H9 (cell line): ENCODE data around the gene ANAPC16. TPM values are rescaled to one million over a fixed set of nuclear protein-coding genes. Genes with fewer than 3 reads are reported as not detected.

Source experiments
- DNase-seq: peaks from one replicate; pipeline ENCODE4 v3.0.0-alpha.2; 2017
- H2AFZ ChIP-seq: one replicate; pipeline ENCODE4 v1.6.1; 2013; ENCODE audit warnings: mild to moderate bottlenecking, low read length, control low read depth, moderate library complexity
- H2AK5ac ChIP-seq: 2 replicates; pipeline ENCODE4 v1.6.1; 2013; ENCODE audit warnings: low read length, control low read depth, mixed read lengths; ENCODE audit not compliant: insufficient read length
- H2BK120ac ChIP-seq: one replicate; pipeline ENCODE4 v1.6.1; 2013; ENCODE audit warnings: low read depth, mild to moderate bottlenecking, low read length, control low read depth, inconsistent platforms; ENCODE audit not compliant: poor library complexity, severe bottlenecking
- H2BK12ac ChIP-seq: 2 replicates; pipeline ENCODE4 v1.6.1; 2013; ENCODE audit warnings: low read length, control low read depth, mixed read lengths, low read depth; ENCODE audit not compliant: insufficient read length
- H2BK15ac ChIP-seq: 2 replicates; pipeline ENCODE4 v1.6.1; 2013; ENCODE audit warnings: low read depth, low read length, control low read depth
- H2BK20ac ChIP-seq: one replicate; pipeline ENCODE4 v1.6.1; 2013; ENCODE audit warnings: low read depth, mild to moderate bottlenecking, low read length, control low read depth, inconsistent platforms; ENCODE audit not compliant: poor library complexity, severe bottlenecking
- H2BK5ac ChIP-seq: 2 replicates; pipeline ENCODE4 v1.6.1; 2013; ENCODE audit warnings: low read length, control low read depth, mixed read lengths; ENCODE audit not compliant: insufficient read length
- H3K14ac ChIP-seq: 2 replicates; pipeline ENCODE4 v1.6.1; 2013; ENCODE audit warnings: low read length, control low read depth; ENCODE audit not compliant: insufficient read depth
- H3K18ac ChIP-seq: 2 replicates; pipeline ENCODE4 v1.6.1; 2013; ENCODE audit warnings: low read depth, mild to moderate bottlenecking, mixed read lengths, low read length, control low read depth; ENCODE audit not compliant: insufficient read length
- H3K23ac ChIP-seq: 2 replicates; pipeline ENCODE4 v1.6.1; 2013; ENCODE audit warnings: low read length, control low read depth, mixed read lengths, low read depth; ENCODE audit not compliant: insufficient read length
- H3K23me2 ChIP-seq: 2 replicates; pipeline ENCODE4 v1.6.1; 2013; ENCODE audit warnings: low read depth, mild to moderate bottlenecking, mixed read lengths, low read length, control low read depth; ENCODE audit not compliant: insufficient read length, poor library complexity, severe bottlenecking
- H3K27ac ChIP-seq: 2 replicates; pipeline ENCODE4 v1.5.1; 2013; ENCODE audit warnings: low read length, control low read depth, mixed read lengths, low read depth; ENCODE audit not compliant: insufficient read length
- H3K27me3 ChIP-seq: 2 replicates; pipeline ENCODE4 v1.6.1; 2013; ENCODE audit warnings: low read length, control low read depth, inconsistent platforms; ENCODE audit not compliant: insufficient read depth
- H3K4ac ChIP-seq: 2 replicates; pipeline ENCODE4 v1.6.1; 2013; ENCODE audit warnings: low read depth, mild to moderate bottlenecking, control low read depth, inconsistent platforms, low read length, moderate library complexity
- H3K4me1 ChIP-seq: 2 replicates; pipeline ENCODE4 v1.6.1; 2013; ENCODE audit warnings: low read length, control low read depth, inconsistent platforms; ENCODE audit not compliant: insufficient read depth
- H3K4me2 ChIP-seq: 2 replicates; pipeline ENCODE4 v1.6.1; 2013; ENCODE audit warnings: low read length, control low read depth, mixed read lengths; ENCODE audit not compliant: insufficient read length, insufficient read depth
- H3K56ac ChIP-seq: 2 replicates; pipeline ENCODE4 v1.6.1; 2013; ENCODE audit warnings: low read depth, mild to moderate bottlenecking, mixed read lengths, low read length, control low read depth; ENCODE audit not compliant: insufficient read length
- H3K79me1 ChIP-seq: 2 replicates; pipeline ENCODE4 v1.6.1; 2013; ENCODE audit warnings: low read depth, mild to moderate bottlenecking, moderate library complexity, low read length, control low read depth, inconsistent platforms; ENCODE audit not compliant: insufficient read depth, poor library complexity, severe bottlenecking
- H3K79me2 ChIP-seq: 2 replicates; pipeline ENCODE4 v1.6.1; 2013; ENCODE audit warnings: low read length, control low read depth, inconsistent platforms; ENCODE audit not compliant: insufficient read depth
- H3K9ac ChIP-seq: 2 replicates; pipeline ENCODE4 v1.6.1; 2013; ENCODE audit warnings: low read length, control low read depth, mixed read lengths; ENCODE audit not compliant: insufficient read length; ENCODE audit errors: extremely low read depth
- H3K9me3 ChIP-seq: one replicate; pipeline ENCODE4 v1.6.1; 2013; ENCODE audit warnings: low read depth, low read length, inconsistent platforms; ENCODE audit not compliant: control insufficient read depth
- H3T11ph ChIP-seq: one replicate; pipeline ENCODE4 v1.6.1; 2013; ENCODE audit warnings: mild to moderate bottlenecking, low read length, control low read depth, inconsistent platforms
- H4K20me1 ChIP-seq: one replicate; pipeline ENCODE4 v1.6.1; 2013; ENCODE audit not compliant: control insufficient read depth, insufficient read length, insufficient read depth
- H4K5ac ChIP-seq: 2 replicates; pipeline ENCODE4 v1.6.1; 2013; ENCODE audit warnings: low read depth, mild to moderate bottlenecking, mixed read lengths, low read length, control low read depth; ENCODE audit not compliant: insufficient read length
- H4K8ac ChIP-seq: replicated peaks from 2 replicates; pipeline ENCODE4 v1.6.1; 2013; ENCODE audit warnings: low read length, control low read depth, mixed read lengths, low read depth; ENCODE audit not compliant: insufficient read length
- H4K91ac ChIP-seq: 2 replicates; pipeline ENCODE4 v1.6.1; 2013; ENCODE audit warnings: low read depth, mild to moderate bottlenecking, moderate library complexity, mixed read lengths, low read length, control low read depth; ENCODE audit not compliant: insufficient read length
- H3K27ac Mint-ChIP-seq, 3 experiments: 2 replicates in 2 of 3; 3 replicates in 1 of 3; pipeline ENCODE4 v1.8.0; 2020 to 2021; ENCODE audit warnings: mixed read lengths in 3 of 3, mild to moderate bottlenecking in 1 of 3, moderate library complexity in 1 of 3
- H3K27me3 Mint-ChIP-seq: 2 replicates; pipeline ENCODE4 v1.8.0; 2021; ENCODE audit warnings: low read depth, mild to moderate bottlenecking, moderate library complexity, mixed read lengths
- H3K36me3 Mint-ChIP-seq, 3 experiments: 2 replicates in 2 of 3; 3 replicates in 1 of 3; pipeline ENCODE4 v1.8.0; 2020 to 2021; ENCODE audit warnings: low read depth in 3 of 3, mixed read lengths in 3 of 3; ENCODE audit not compliant: insufficient read depth in 1 of 3
- H3K4me1 Mint-ChIP-seq, 2 experiments: 2 replicates each; pipeline ENCODE4 v1.8.0; 2020; ENCODE audit warnings: mixed read lengths in 2 of 2
- H3K4me3 Mint-ChIP-seq, 2 experiments: 2 replicates in 1 of 2; 3 replicates in 1 of 2; pipeline ENCODE4 v1.8.0; 2020 to 2021; ENCODE audit warnings: mild to moderate bottlenecking in 2 of 2, mixed read lengths in 2 of 2, moderate library complexity in 1 of 2
- H3K9me3 Mint-ChIP-seq, 2 experiments: 2 replicates in 1 of 2; 3 replicates in 1 of 2; pipeline ENCODE4 v1.8.0; 2020; ENCODE audit warnings: mild to moderate bottlenecking in 2 of 2, mixed read lengths in 2 of 2, moderate library complexity in 1 of 2
- WGBS: extraction: QIAGEN DNeasy Blood & Tissue Kit; methylation state at CpG from one replicate; pipeline ENCODE4 v1.1.7; 2013; ENCODE audit warnings: missing lambda C conversion rate, low lambda C conversion rate, mixed read lengths; ENCODE audit not compliant: insufficient read length; ENCODE audit errors: extremely low coverage; 5-methylcytosine and 5-hydroxymethylcytosine counted together
- total RNA-seq: library from RNA; stranded (reverse); gene quantifications from 2 replicates; pipeline ENCODE4 v1.2.1, GENCODE V29; 2021
- TF ChIP-seq, protein P1 (sequence below): fragments of 200-600 bp; sonication (generic); conservative IDR thresholded peaks from 3 replicates; pipeline ENCODE4 v1.8.0; 2021; ENCODE audit warnings: antibody characterized with exemption, mild to moderate bottlenecking

ANAPC16 gene
- total RNA-seq, 1 experiment from 2014 or later, result 66.6 TPM

DNA sequence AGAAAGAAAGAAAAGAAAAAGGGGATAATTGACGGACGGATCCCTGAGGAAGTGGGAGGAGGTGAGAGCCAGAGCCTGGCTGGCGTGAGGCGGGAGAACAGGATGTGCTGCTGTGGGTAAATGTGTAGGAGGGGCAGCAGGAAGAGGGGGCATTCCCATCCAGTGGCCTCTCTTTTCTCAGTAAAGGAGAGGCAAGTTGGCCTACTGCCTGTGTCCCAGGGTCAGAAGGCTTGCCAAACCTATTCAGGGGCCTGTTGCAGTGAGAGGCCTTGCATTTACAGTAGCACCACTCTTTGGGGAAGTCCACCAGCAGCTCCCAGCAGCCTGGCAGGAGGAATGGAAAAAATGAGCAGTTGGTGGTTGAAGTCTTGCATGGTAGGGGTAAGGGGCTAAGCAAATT lies 26.9 kb downstream of the ANAPC16 start:
- Histone ChIP-seq H4K8ac (no peak overlapping the region), H3K14ac (no peak overlapping the region), H2AFZ (no peak overlapping the region), H3K23me2 (no peaks in the 10 kb centered on the region), H3K9ac (no peak overlapping the region), H3K23ac (no peak overlapping the region), H3K4me1 (no peaks in the 10 kb centered on the region; the same call in 1 of the 2 replicates), H3T11ph (no peak overlapping the region), H3K9me3 (no peaks in the 10 kb centered on the region), H3K18ac (no peak overlapping the region), H3K4ac (no peak overlapping the region), H4K5ac (no peak overlapping the region), H4K91ac (no peak overlapping the region), H3K79me2 (no peaks in the 10 kb centered on the region), H3K79me1 (no peaks in the 10 kb centered on the region), H4K20me1 (no peaks in the 10 kb centered on the region), H3K4me2 (no peak overlapping the region), H2BK5ac (no peak overlapping the region), H3K56ac (no peak overlapping the region), H3K27ac (no peak overlapping the region), H2BK12ac (no peak overlapping the region), H3K27me3 (no peaks in the 10 kb centered on the region), H2BK15ac (no peak overlapping the region), H2AK5ac (no peak overlapping the region), H2BK120ac (no peak overlapping the region), H2BK20ac (no peak overlapping the region)
- Mint-ChIP-seq H3K4me1 (peaks cover 16 to 26% of the 10 kb centered on the region in 2 experiments), H3K36me3 (no peaks in the 10 kb centered on the region), H3K27ac (peak overlapping the region; percentile 31 to 64 (median 36); a peak in 4 of 7 replicates), H3K27me3 (no peaks in the 10 kb centered on the region), H3K4me3 (no peak overlapping the region), H3K9me3 (no peaks in the 10 kb centered on the region)
- peak; percentile 57 for DNase-seq
- WGBS, result no CpG with 5 or more reads among the region's 4 CpGs
- TF ChIP-seq, protein P1, sequence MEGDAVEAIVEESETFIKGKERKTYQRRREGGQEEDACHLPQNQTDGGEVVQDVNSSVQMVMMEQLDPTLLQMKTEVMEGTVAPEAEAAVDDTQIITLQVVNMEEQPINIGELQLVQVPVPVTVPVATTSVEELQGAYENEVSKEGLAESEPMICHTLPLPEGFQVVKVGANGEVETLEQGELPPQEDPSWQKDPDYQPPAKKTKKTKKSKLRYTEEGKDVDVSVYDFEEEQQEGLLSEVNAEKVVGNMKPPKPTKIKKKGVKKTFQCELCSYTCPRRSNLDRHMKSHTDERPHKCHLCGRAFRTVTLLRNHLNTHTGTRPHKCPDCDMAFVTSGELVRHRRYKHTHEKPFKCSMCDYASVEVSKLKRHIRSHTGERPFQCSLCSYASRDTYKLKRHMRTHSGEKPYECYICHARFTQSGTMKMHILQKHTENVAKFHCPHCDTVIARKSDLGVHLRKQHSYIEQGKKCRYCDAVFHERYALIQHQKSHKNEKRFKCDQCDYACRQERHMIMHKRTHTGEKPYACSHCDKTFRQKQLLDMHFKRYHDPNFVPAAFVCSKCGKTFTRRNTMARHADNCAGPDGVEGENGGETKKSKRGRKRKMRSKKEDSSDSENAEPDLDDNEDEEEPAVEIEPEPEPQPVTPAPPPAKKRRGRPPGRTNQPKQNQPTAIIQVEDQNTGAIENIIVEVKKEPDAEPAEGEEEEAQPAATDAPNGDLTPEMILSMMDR, result no peak
